ENCODE data around the gene TLE5.

DNA sequence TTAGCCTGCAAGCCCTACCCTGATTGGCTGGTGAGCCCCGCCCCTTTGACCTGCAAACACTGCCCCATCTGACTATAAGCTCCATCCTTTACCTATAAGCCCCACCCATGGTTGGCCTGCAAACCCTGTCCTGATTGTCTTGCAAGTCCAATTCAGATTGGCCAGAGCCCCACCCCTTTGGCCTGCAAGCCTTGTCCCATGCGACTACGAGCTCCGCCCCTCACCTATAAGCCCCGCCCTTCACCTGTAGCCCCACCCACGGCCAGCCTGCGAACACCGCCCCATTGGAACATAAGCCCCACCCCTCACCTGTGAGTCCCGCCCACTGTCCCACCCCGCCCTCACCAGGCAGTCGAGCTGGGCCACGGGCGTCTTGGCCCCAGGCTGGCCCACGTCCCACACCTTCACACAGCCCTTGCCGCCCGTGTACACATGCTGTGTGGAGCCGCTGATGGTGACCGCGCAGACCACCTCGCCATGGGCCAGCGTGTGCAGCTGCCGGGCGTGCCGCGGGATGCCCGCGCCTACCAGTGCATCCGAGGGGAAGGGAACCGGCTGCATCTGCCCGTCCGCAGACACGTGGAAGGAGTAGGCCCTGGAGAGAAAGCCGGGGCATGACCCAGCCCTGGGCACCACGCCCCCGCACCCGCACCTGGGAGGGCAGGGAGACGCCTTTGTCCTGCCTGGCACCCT, 56.1 kb downstream of the TLE5 start:
- TF ChIP-seq, protein P1, sequence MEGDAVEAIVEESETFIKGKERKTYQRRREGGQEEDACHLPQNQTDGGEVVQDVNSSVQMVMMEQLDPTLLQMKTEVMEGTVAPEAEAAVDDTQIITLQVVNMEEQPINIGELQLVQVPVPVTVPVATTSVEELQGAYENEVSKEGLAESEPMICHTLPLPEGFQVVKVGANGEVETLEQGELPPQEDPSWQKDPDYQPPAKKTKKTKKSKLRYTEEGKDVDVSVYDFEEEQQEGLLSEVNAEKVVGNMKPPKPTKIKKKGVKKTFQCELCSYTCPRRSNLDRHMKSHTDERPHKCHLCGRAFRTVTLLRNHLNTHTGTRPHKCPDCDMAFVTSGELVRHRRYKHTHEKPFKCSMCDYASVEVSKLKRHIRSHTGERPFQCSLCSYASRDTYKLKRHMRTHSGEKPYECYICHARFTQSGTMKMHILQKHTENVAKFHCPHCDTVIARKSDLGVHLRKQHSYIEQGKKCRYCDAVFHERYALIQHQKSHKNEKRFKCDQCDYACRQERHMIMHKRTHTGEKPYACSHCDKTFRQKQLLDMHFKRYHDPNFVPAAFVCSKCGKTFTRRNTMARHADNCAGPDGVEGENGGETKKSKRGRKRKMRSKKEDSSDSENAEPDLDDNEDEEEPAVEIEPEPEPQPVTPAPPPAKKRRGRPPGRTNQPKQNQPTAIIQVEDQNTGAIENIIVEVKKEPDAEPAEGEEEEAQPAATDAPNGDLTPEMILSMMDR (IDR thresholded peaks at IDR 0.05), result no peak
- TF ChIP-seq POLR2AphosphoS5 (IDR thresholded peaks at IDR 0.05) (no peak), EP300 (IDR thresholded peaks at IDR 0.05) (no peak)

Measured in upper lobe of left lung (tissue), 4 donors.